GM23338 (cell line): ENCODE measurements around the gene KCNIP1. TPM values are rescaled to one million over a fixed set of nuclear protein-coding genes. Genes with fewer than 3 reads are reported as not detected.

Experiments used
- ATAC-seq: fragments of 200-7000 bp; cut with Tn5 transposase; 3 replicates; pipeline ENCODE4 v1.9.1; 2020
- DNase-seq: peaks from one replicate; pipeline ENCODE4 v3.0.0-alpha.2; 2015; ENCODE audit warnings: low spot score
- H2AFZ ChIP-seq: fragments of 200-600 bp; sonication (generic); 2 replicates; pipeline ENCODE4 v1.8.0; 2016; ENCODE audit warnings: antibody characterized with exemption, mild to moderate bottlenecking, moderate library complexity
- H3F3A ChIP-seq: fragments of 200-600 bp; sonication (generic); replicated peaks from 2 replicates; pipeline ENCODE4 v1.8.0; 2017; ENCODE audit warnings: antibody characterized with exemption, mixed run types, low read depth
- H3K27ac ChIP-seq: fragments of 200-600 bp; sonication (generic); 2 replicates; pipeline ENCODE4 v1.6.1; 2016; ENCODE audit warnings: low read depth
- H3K27me3 ChIP-seq: fragments of 200-600 bp; sonication (generic); 2 replicates; pipeline ENCODE4 v1.8.0; 2016; ENCODE audit warnings: mild to moderate bottlenecking, mixed run types, moderate library complexity; ENCODE audit not compliant: insufficient read depth
- H3K36me3 ChIP-seq: fragments of 200-600 bp; sonication (generic); 2 replicates; pipeline ENCODE4 v1.8.0; 2016; ENCODE audit warnings: mild to moderate bottlenecking; ENCODE audit not compliant: insufficient read depth
- H3K4me1 ChIP-seq: fragments of 200-600 bp; sonication (generic); 2 replicates; pipeline ENCODE4 v1.8.0; 2016; ENCODE audit warnings: mild to moderate bottlenecking, moderate library complexity; ENCODE audit not compliant: insufficient read depth
- H3K4me2 ChIP-seq: fragments of 200-600 bp; sonication (generic); 2 replicates; pipeline ENCODE4 v1.7.1; 2017; ENCODE audit warnings: mixed run types
- H3K4me3 ChIP-seq: fragments of 200-600 bp; sonication (generic); 2 replicates; pipeline ENCODE4 v1.6.1; 2016; ENCODE audit warnings: mixed run types
- H3K79me2 ChIP-seq: fragments of 200-600 bp; sonication (generic); replicated peaks from 2 replicates; pipeline ENCODE4 v1.8.0; 2017; ENCODE audit warnings: mild to moderate bottlenecking; ENCODE audit not compliant: insufficient read depth
- H3K9me2 ChIP-seq: fragments of 200-600 bp; sonication (generic); 2 replicates; pipeline ENCODE4 v1.8.0; 2017; ENCODE audit not compliant: insufficient read depth
- H4K20me1 ChIP-seq: fragments of 200-600 bp; sonication (generic); replicated peaks from 2 replicates; pipeline ENCODE4 v1.8.0; 2017; ENCODE audit warnings: mild to moderate bottlenecking; ENCODE audit not compliant: insufficient read depth
- H3K27ac Mint-ChIP-seq: 2 replicates; pipeline ENCODE4 v1.8.0; 2020; ENCODE audit warnings: inconsistent platforms, mild to moderate bottlenecking, moderate library complexity, mixed read lengths
- H3K27me3 Mint-ChIP-seq: 3 replicates; pipeline ENCODE4 v1.8.0; 2022; ENCODE audit warnings: low read depth, mild to moderate bottlenecking, moderate library complexity, mixed read lengths, inconsistent platforms; ENCODE audit not compliant: insufficient read depth, poor library complexity
- H3K36me3 Mint-ChIP-seq: 3 replicates; pipeline ENCODE4 v1.8.0; 2021; ENCODE audit warnings: low read depth, mild to moderate bottlenecking, inconsistent platforms, moderate library complexity, mixed read lengths
- H3K4me1 Mint-ChIP-seq: 3 replicates; pipeline ENCODE4 v1.8.0; 2020; ENCODE audit warnings: mild to moderate bottlenecking, inconsistent platforms, mixed read lengths
- H3K4me3 Mint-ChIP-seq: 3 replicates; pipeline ENCODE4 v1.8.0; 2021; ENCODE audit warnings: moderate library complexity, mild to moderate bottlenecking, inconsistent platforms, mixed read lengths
- H3K9me3 Mint-ChIP-seq: 3 replicates; pipeline ENCODE4 v1.8.0; 2020; ENCODE audit warnings: moderate library complexity, mild to moderate bottlenecking, inconsistent platforms, mixed read lengths
- CTCF ChIP-seq, 2 experiments: fragments of 200-600 bp in 1 of 2; sonication (generic) in 1 of 2; conservative IDR thresholded peaks; 2 replicates each; pipeline versions ENCODE4 v1.5.1 to v1.6.1; 2016 to 2017; ENCODE audit warnings: antibody characterized with exemption in 2 of 2, low read depth in 2 of 2, mild to moderate bottlenecking in 2 of 2, moderate library complexity in 1 of 2
- ETS1 ChIP-seq: IDR thresholded peaks from 2 replicates; pipeline ENCODE4 v1.6.1; 2016; ENCODE audit warnings: antibody characterized with exemption
- EZH2 ChIP-seq: fragments of 200-600 bp; sonication (generic); IDR thresholded peaks from one replicate; pipeline ENCODE4 v1.8.0; 2017; ENCODE audit warnings: antibody characterized with exemption, mild to moderate bottlenecking, low read depth; ENCODE audit not compliant: unreplicated experiment
- EZH2phosphoT487 ChIP-seq: fragments of 200-600 bp; sonication (generic); IDR thresholded peaks from one replicate; pipeline ENCODE4 v1.8.1; 2018; ENCODE audit warnings: antibody characterized with exemption; ENCODE audit not compliant: unreplicated experiment
- NANOG ChIP-seq: IDR thresholded peaks from 2 replicates; pipeline ENCODE4 v1.6.1; 2016; ENCODE audit warnings: antibody characterized with exemption, borderline replicate concordance
- POLR2AphosphoS5 ChIP-seq: IDR thresholded peaks from 2 replicates; pipeline ENCODE4 v1.6.1; 2016; ENCODE audit warnings: antibody characterized with exemption, low read depth
- REST ChIP-seq: IDR thresholded peaks from one replicate; pipeline ENCODE4 v1.6.1; 2018; ENCODE audit warnings: antibody characterized with exemption; ENCODE audit not compliant: unreplicated experiment
- ZNF462 ChIP-seq: fragments of 250-450 bp; sonication (Bioruptor Pico); IDR thresholded peaks from 2 replicates; pipeline ENCODE4 v1.5.0; 2020; ENCODE audit warnings: mild to moderate bottlenecking, moderate library complexity
- polyA plus RNA-seq: library from polyadenylated mRNA; unstranded; fragments of >200 nt; fragmentation: Nextera tagmentation; extraction: Ambion mirVana; gene quantifications from 2 replicates; pipeline ENCODE4 v1.2.1, GENCODE V29; 2016
- total RNA-seq: library from RNA; depleted of rRNA; stranded (reverse); fragments of >200 nt; shearing (Covaris generic); gene quantifications from 2 replicates; pipeline ENCODE4 v1.2.3, GENCODE V29; 2014

The KCNIP1 gene
- total and polyA plus RNA-seq, 2 experiments from 2014 or later: 0.31 to 0.87 TPM

- TF ChIP-seq ZNF462 (CRISPR knock-in tag) (no peak), NANOG (no peak), EZH2phosphoT487 (no peak), POLR2AphosphoS5 (no peak), REST (no peak)
These were observed 139.8 kb downstream of the KCNIP1 start (continued) for GRCh38 chr5:170643591-170643990.

- H3K27me3 Mint-ChIP-seq: peaks cover 2% of the 10 kb centered on the region
- Histone ChIP-seq H3K27ac (no peak overlapping the region), H3K9me2 (peaks cover 10% of the 10 kb centered on the region; the same call in 1 of the 2 replicates), H3K4me3 (no peak overlapping the region), H3K36me3 (no peaks in the 10 kb centered on the region), H3K4me2 (no peak overlapping the region), H3K79me2 (no peaks in the 10 kb centered on the region), H3K27me3 (no peaks in the 10 kb centered on the region), H3F3A (0 out of 2 replicates have a peak, but pooled peaks cover 2% of the 10 kb centered on the region), H2AFZ (no peak overlapping the region), H4K20me1 (no peaks in the 10 kb centered on the region), H3K4me1 (peaks cover 15% of the 10 kb centered on the region)
- H3K36me3 Mint-ChIP-seq: peaks cover under 1% of the 10 kb centered on the region; the same call in 1 of the 3 replicates
- DNase-seq (no peak), ATAC-seq (no peak)
- H3K27ac Mint-ChIP-seq: no peak overlapping the region
- peaks cover under 1% of the 10 kb centered on the region for H3K9me3 Mint-ChIP-seq
- H3K4me1 Mint-ChIP-seq: peaks cover 9% of the 10 kb centered on the region
- H3K4me3 Mint-ChIP-seq: no peak overlapping the region
- TF ChIP-seq REST: no peak
- no peak for TF ChIP-seq ETS1
- TF ChIP-seq POLR2AphosphoS5: no peak
- no peak for TF ChIP-seq CTCF (conservative IDR thresholded peaks at IDR 0.05; ENCODE audit: low read depth in 2 of 2)
- TF ChIP-seq EZH2: no peak
These were observed 140.7 kb downstream of the KCNIP1 start for GRCh38 chr5:170644501-170644900.
